Activated CD4-positive, alpha-beta T cell treated with anti-CD3 and anti-CD28 coated beads, Interleukin-10, Interleukin-2, amounts not matched to agents 100 ng/mL and 50 ng/mL, durations not matched to agents 16 hours and 8 hours (primary cell): ENCODE data around the gene NMRK1.

Experiments used
- DNase-seq: peaks from one replicate; pipeline ENCODE4 v3.0.0-alpha.2; 2020

The NMRK1 gene

GRCh38 chr9:75101004-75101588 lies 13.1 kb upstream of the NMRK1 start:
- DNase-seq, result no peak

GRCh38 chr9:75096796-75097195 lies 8.8 kb upstream of the NMRK1 start:
- no peak for DNase-seq

GRCh38 chr9:75092766-75093165 lies 4.8 kb upstream of the NMRK1 start:
- no peak for DNase-seq

GRCh38 chr9:75090579-75090978 lies 2.6 kb upstream of the NMRK1 start:
- no peak for DNase-seq

GRCh38 chr9:75089373-75089766 lies 1.4 kb upstream of the NMRK1 start:
- DNase-seq, result peak; percentile 32

- DNase-seq, result peak; percentile 47
Observed at GRCh38 chr9:75088646-75089372, 854 bp upstream of the NMRK1 start.

GRCh38 chr9:75087289-75087823 lies 599 bp downstream of the NMRK1 start:
- peak; percentile 70 for DNase-seq

GRCh38 chr9:75086541-75087288 lies 1.2 kb downstream of the NMRK1 start:
- DNase-seq, result peak; percentile 49

GRCh38 chr9:75085640-75086039 lies 2.3 kb downstream of the NMRK1 start:
- no peak for DNase-seq

- DNase-seq, result no peak
Observed at GRCh38 chr9:75084081-75084672, 3.8 kb downstream of the NMRK1 start.

GRCh38 chr9:75083188-75083970 lies 4.6 kb downstream of the NMRK1 start:
- DNase-seq, result peak; percentile 38

- DNase-seq, result no peak
Observed at GRCh38 chr9:75081632-75082031, 6.3 kb downstream of the NMRK1 start.

GRCh38 chr9:75072895-75073294 lies 15.1 kb downstream of the NMRK1 start:
- DNase-seq, result no peak

GRCh38 chr9:75071530-75072122 lies 16.3 kb downstream of the NMRK1 start:
- peak; percentile 49 for DNase-seq

- DNase-seq, result no peak
Observed at GRCh38 chr9:75069171-75069570, 18.8 kb downstream of the NMRK1 start.

- DNase-seq, result no peak
Observed at GRCh38 chr9:75067894-75068293, 20.1 kb downstream of the NMRK1 start.

- DNase-seq, result no peak
Observed at GRCh38 chr9:75065510-75065909, 22.4 kb downstream of the NMRK1 start.

- DNase-seq, result no peak
Observed at GRCh38 chr9:75064307-75065025, 23.5 kb downstream of the NMRK1 start.

- no peak for DNase-seq
Observed at GRCh38 chr9:75063556-75064305, 24.2 kb downstream of the NMRK1 start.

GRCh38 chr9:75061169-75061568 lies 26.8 kb downstream of the NMRK1 start:
- no peak for DNase-seq
